OCI-LY3 (cell line): ENCODE results near the gene PACS2.

Source experiments
- CTCF ChIP-seq: fragments of 200-600, 300-600 bp; sonication (generic); IDR thresholded peaks from 2 replicates; pipeline ENCODE4 v1.5.1; 2014; ENCODE audit warnings: antibody characterized with exemption, low read length, low read depth
- EZH2phosphoT487 ChIP-seq: fragments of 200-600 bp; shearing (Covaris generic); IDR thresholded peaks from 2 replicates; pipeline ENCODE4 v1.6.1; 2018; ENCODE audit warnings: antibody characterized with exemption, mixed run types, low read depth

- TF ChIP-seq CTCF (no peak), EZH2phosphoT487 (no peak)
Observed at GRCh38 chr14:105356927-105357326, 42.4 kb downstream of the PACS2 start.
